Fibroblast of lung (primary cell): ENCODE data around the gene CFAP61.

ENCODE experiments used
- CTCF ChIP-seq, 2 donors: IDR thresholded peaks in 1 of 2; conservative IDR thresholded peaks in 1 of 2; 1 replicate in 1 of 2; 2 replicates in 1 of 2; pipeline ENCODE4 v1.5.1; 2011 to 2012; ENCODE audit warnings: low read length in 2 of 2, control low read depth in 1 of 2, inconsistent platforms in 1 of 2, low read depth in 1 of 2, mild to moderate bottlenecking in 1 of 2
- EZH2 ChIP-seq: IDR thresholded peaks from 2 replicates; pipeline ENCODE4 v1.5.1; 2012; ENCODE audit warnings: low read length, control low read depth, mild to moderate bottlenecking; ENCODE audit errors: missing control alignments

DNA sequence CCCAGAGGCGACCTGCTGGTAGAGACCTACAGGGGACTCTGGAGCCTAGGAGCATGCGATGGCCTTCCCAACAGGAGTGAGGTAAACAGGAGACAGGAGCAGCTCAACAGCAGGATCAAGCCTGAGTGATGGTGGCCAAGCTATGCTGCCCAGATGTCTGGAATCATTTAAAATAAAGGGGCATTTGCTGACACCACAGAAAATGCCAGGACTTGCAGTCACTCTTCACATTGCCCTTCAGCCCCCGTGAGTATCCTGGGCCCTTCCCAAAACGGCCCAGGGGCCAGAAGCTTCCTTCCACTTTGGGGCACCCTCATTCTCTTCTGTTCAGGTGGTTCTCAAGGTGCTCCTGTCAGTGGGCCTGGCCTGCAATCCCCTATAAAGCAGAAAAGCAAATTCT is 338.8 kb downstream of the CFAP61 start:
- TF ChIP-seq CTCF (conservative IDR thresholded peaks at IDR 0.05 in 1 of 2, IDR thresholded peaks at IDR 0.05 in 1 of 2; ENCODE audit: low read depth in 1 of 2, low read length in 2 of 2) = no peak
- TF ChIP-seq EZH2 = no peak
